ENCODE results near the gene JAM2. TPM values are rescaled to one million over a fixed set of nuclear protein-coding genes. Genes with fewer than 3 reads are reported as not detected.

Gene JAM2
- total RNA-seq, 1 donor from 2014 or later, result 0.64 TPM

Other genes with a start within 250 kb of the JAM2 start
- gene MRPL39, start 31.8 kb upstream of the JAM2 start, total RNA-seq, result 53.1 and 54.4 TPM in 2 replicates
- 156 and 163 TPM in 2 replicates for gene ATP5PF, start 95.6 kb downstream of the JAM2 start, total RNA-seq
- 22.7 and 26.3 TPM in 2 replicates for gene GABPA, start 95.7 kb downstream of the JAM2 start, total RNA-seq

Measured in activated T-helper 2 cell treated with anti-CD3 and anti-CD28 coated beads, Interferon-gamma antibody, Interleukin-2, Interleukin-4, amounts not matched to agents 10 μg/mL and 5 μg/mL and 100 μg/mL, durations not matched to agents 14 hours and 24 hours and 36 hours (primary cell).